Glutamatergic neuron (in vitro differentiated cells): ENCODE measurements around the gene DDX31. TPM values are rescaled to one million over a fixed set of nuclear protein-coding genes. Genes with fewer than 3 reads are reported as not detected.
A peak's percentile ranks its signal among the peaks of the same experiment; 100 is the strongest.

Experiments
- DNase-seq: peaks from one replicate; pipeline ENCODE4 v3.0.0; 2022
- H3K27ac Mint-ChIP-seq: one replicate; pipeline ENCODE4 v1.8.0; 2020; ENCODE audit warnings: mild to moderate bottlenecking, mixed read lengths, inconsistent platforms; ENCODE audit not compliant: unreplicated experiment
- H3K27me3 Mint-ChIP-seq: one replicate; pipeline ENCODE4 v1.8.0; 2020; ENCODE audit warnings: mild to moderate bottlenecking, moderate library complexity, mixed read lengths, inconsistent platforms; ENCODE audit not compliant: unreplicated experiment
- H3K36me3 Mint-ChIP-seq: one replicate; pipeline ENCODE4 v1.8.0; 2020; ENCODE audit warnings: mild to moderate bottlenecking, mixed read lengths, inconsistent platforms; ENCODE audit not compliant: unreplicated experiment
- H3K4me1 Mint-ChIP-seq: one replicate; pipeline ENCODE4 v1.8.0; 2020; ENCODE audit warnings: mild to moderate bottlenecking, low read depth, mixed read lengths, inconsistent platforms; ENCODE audit not compliant: unreplicated experiment
- H3K4me3 Mint-ChIP-seq: one replicate; pipeline ENCODE4 v1.8.0; 2020; ENCODE audit warnings: mild to moderate bottlenecking, mixed read lengths, inconsistent platforms; ENCODE audit not compliant: unreplicated experiment
- H3K9me3 Mint-ChIP-seq: one replicate; pipeline ENCODE4 v1.8.0; 2020; ENCODE audit warnings: mild to moderate bottlenecking, moderate library complexity, mixed read lengths, inconsistent platforms; ENCODE audit not compliant: unreplicated experiment
- CTCF ChIP-seq: fragments of 200-600 bp; sonication (generic); IDR thresholded peaks from one replicate; pipeline ENCODE4 v1.5.0; 2021; ENCODE audit not compliant: partially characterized antibody, unreplicated experiment
- total RNA-seq: library from RNA; stranded (reverse); fragmentation: NEBNext Ultra II Directional; extraction: Animal tissue kit (Norgen Biotek cat#: 25700); gene quantifications from one replicate; pipeline ENCODE4 v1.2.1, GENCODE V29; 2021; ENCODE audit not compliant: unreplicated experiment

The DDX31 gene
- total RNA-seq, 1 donor from 2014 or later, result 8.7 TPM

GRCh38 chr9:132584601-132585560, 84.9 kb downstream of the DDX31 start:
- peaks cover 43% of the 10 kb centered on the region for H3K27me3 Mint-ChIP-seq
- TF ChIP-seq CTCF, result no peak
- peaks cover 16% of the 10 kb centered on the region for H3K9me3 Mint-ChIP-seq
- H3K27ac Mint-ChIP-seq, result no peak overlapping the region
- DNase-seq, result peak; percentile 18
- no peaks in the 10 kb centered on the region for H3K36me3 Mint-ChIP-seq
- peaks cover 22% of the 10 kb centered on the region for H3K4me1 Mint-ChIP-seq
- H3K4me3 Mint-ChIP-seq, result no peak overlapping the region

GRCh38 chr9:132583584-132584304, 86.0 kb downstream of the DDX31 start:
- H3K27ac Mint-ChIP-seq, result no peak overlapping the region
- no peak overlapping the region for H3K4me3 Mint-ChIP-seq
- peaks cover 22% of the 10 kb centered on the region for H3K4me1 Mint-ChIP-seq
- no peak for TF ChIP-seq CTCF
- no peaks in the 10 kb centered on the region for H3K36me3 Mint-ChIP-seq
- H3K9me3 Mint-ChIP-seq, result peaks cover 16% of the 10 kb centered on the region
- H3K27me3 Mint-ChIP-seq, result peaks cover 45% of the 10 kb centered on the region
- DNase-seq, result no peak

GRCh38 chr9:132582786-132583583, 86.8 kb downstream of the DDX31 start:
- Mint-ChIP-seq H3K36me3 (no peaks in the 10 kb centered on the region), H3K4me1 (peaks cover 20% of the 10 kb centered on the region), H3K27ac (no peak overlapping the region), H3K4me3 (no peak overlapping the region), H3K27me3 (peaks cover 45% of the 10 kb centered on the region), H3K9me3 (peaks cover 16% of the 10 kb centered on the region)
- TF ChIP-seq CTCF, result no peak
- no peak for DNase-seq

GRCh38 chr9:132582276-132582785, 87.5 kb downstream of the DDX31 start, which contains the start of gene BARHL1:
Gene BARHL1 (plus strand): TSS chr9:132582606. CDS start chr9:132582798, 192 bp downstream.
- TF ChIP-seq CTCF, result no peak
- Mint-ChIP-seq H3K4me3 (peak within 1 kb of the TSS; percentile 86), H3K4me1 (peaks cover 20% of the 10 kb centered on the region), H3K36me3 (no peaks in the 10 kb centered on the region), H3K9me3 (peaks cover 15% of the 10 kb centered on the region), H3K27ac (no peak within 1 kb of the TSS), H3K27me3 (peaks cover 43% of the 10 kb centered on the region)
- DNase-seq, result no peak
